Stimulated activated CD8-positive, alpha-beta memory T cell treated with anti-CD3 and anti-CD28 coated beads, Interleukin-7, amount 100 ng/mL, for 1 hour (primary cell): ENCODE measurements around the gene ACSM4.

ENCODE experiments used
- DNase-seq, 2 donors: peaks; one replicate each; pipeline ENCODE4 v3.0.0-alpha.2; 2020; ENCODE audit warnings: low read depth in 2 of 2

The ACSM4 gene

GRCh38 chr12:7339675-7340074, 35.8 kb downstream of the ACSM4 start:
- no peak for DNase-seq

GRCh38 chr12:7344833-7345606, 41.1 kb downstream of the ACSM4 start:
- DNase-seq = no peak

- no peak for DNase-seq
Measured at GRCh38 chr12:7346551-7347225, 42.8 kb downstream of the ACSM4 start.

GRCh38 chr12:7349418-7349817, 45.5 kb downstream of the ACSM4 start:
- DNase-seq = no peak

- no peak for DNase-seq
Measured at GRCh38 chr12:7351177-7351576, 47.3 kb downstream of the ACSM4 start.

GRCh38 chr12:7352661-7353060, 48.8 kb downstream of the ACSM4 start:
- no peak for DNase-seq

GRCh38 chr12:7354529-7354928, 50.7 kb downstream of the ACSM4 start:
- no peak for DNase-seq

- DNase-seq = no peak
Measured at GRCh38 chr12:7361265-7361664, 57.4 kb downstream of the ACSM4 start.

GRCh38 chr12:7362734-7363133, 58.9 kb downstream of the ACSM4 start:
- DNase-seq = no peak

- no peak for DNase-seq
Measured at GRCh38 chr12:7369274-7369729, 65.4 kb downstream of the ACSM4 start.

- no peak for DNase-seq
Measured at GRCh38 chr12:7373226-7373625, 69.4 kb downstream of the ACSM4 start.

GRCh38 chr12:7374423-7375144, 70.7 kb downstream of the ACSM4 start:
- DNase-seq = no peak

- DNase-seq = no peak
Measured at GRCh38 chr12:7375145-7375543, 71.3 kb downstream of the ACSM4 start.

GRCh38 chr12:7376196-7376595, 72.3 kb downstream of the ACSM4 start:
- DNase-seq = no peak
